ENCODE data around the gene ZDHHC11. TPM values are rescaled to one million over a fixed set of nuclear protein-coding genes. Genes with fewer than 3 reads are reported as not detected.

Gene ZDHHC11
- total RNA-seq, 1 donor from 2014 or later = 18.7 TPM

- peaks cover 78% of the 10 kb centered on the region for H3K36me3 ChIP-seq
- no peak overlapping the region for H3K4me3 ChIP-seq
- H3K27me3 ChIP-seq (ENCODE audit: low read depth) = no peaks in the 10 kb centered on the region
- intact Hi-C loops (cut with micrococcal nuclease) = no loop called here
- no peak for TF ChIP-seq CTCF (IDR thresholded peaks at IDR 0.05; ENCODE audit: borderline replicate concordance)
- H3K4me1 ChIP-seq = no peaks in the 10 kb centered on the region
- DNase-seq = no peak
- no peak overlapping the region for H3K27ac ChIP-seq (replicated peaks)
- H3K9me3 ChIP-seq (replicated peaks) = no peaks in the 10 kb centered on the region
These were observed 25.9 kb upstream of the ZDHHC11 start for GRCh38 chr5:876398-877365.

- H3K4me1 ChIP-seq = no peaks in the 10 kb centered on the region
- intact Hi-C loops (cut with micrococcal nuclease) = no loop called here
- H3K27ac ChIP-seq (replicated peaks) = no peak overlapping the region
- no peak for TF ChIP-seq CTCF (IDR thresholded peaks at IDR 0.05; ENCODE audit: borderline replicate concordance)
- no peaks in the 10 kb centered on the region for H3K27me3 ChIP-seq (ENCODE audit: low read depth)
- peaks cover 78% of the 10 kb centered on the region for H3K36me3 ChIP-seq
- DNase-seq = no peak
- H3K4me3 ChIP-seq = no peak overlapping the region
- H3K9me3 ChIP-seq (replicated peaks) = no peaks in the 10 kb centered on the region
These were observed 25.1 kb upstream of the ZDHHC11 start for GRCh38 chr5:875931-876330.

DNA sequence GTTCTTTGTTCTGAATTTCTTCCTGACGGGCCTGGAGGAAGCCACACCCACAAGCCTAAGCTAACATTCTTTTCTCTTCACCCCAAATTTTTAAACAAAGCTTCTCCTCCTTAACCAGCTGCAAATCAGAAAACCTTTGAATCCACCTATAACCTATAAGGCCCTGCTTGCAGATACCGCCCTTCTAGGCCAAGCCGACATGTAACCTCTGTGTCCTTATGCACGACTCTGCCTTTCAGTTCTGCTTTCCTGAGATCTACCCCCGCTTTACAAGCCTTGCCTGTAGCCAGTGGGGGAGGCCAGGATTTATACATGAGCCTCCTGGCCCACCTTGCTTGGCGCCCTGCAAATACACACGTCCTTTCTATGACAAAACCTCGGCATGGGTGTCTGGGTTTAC lies 22.5 kb upstream of the ZDHHC11 start:
- no peaks in the 10 kb centered on the region for H3K4me1 ChIP-seq
- peaks cover 97% of the 10 kb centered on the region for H3K36me3 ChIP-seq
- no peaks in the 10 kb centered on the region for H3K27me3 ChIP-seq (ENCODE audit: low read depth)
- no peak overlapping the region for H3K27ac ChIP-seq (replicated peaks)
- TF ChIP-seq CTCF (IDR thresholded peaks at IDR 0.05; ENCODE audit: borderline replicate concordance) = no peak
- H3K4me3 ChIP-seq = no peak overlapping the region
- H3K9me3 ChIP-seq (replicated peaks) = no peaks in the 10 kb centered on the region
- intact Hi-C loops (cut with micrococcal nuclease) = no loop called here
- DNase-seq = peak; percentile 10

DNA sequence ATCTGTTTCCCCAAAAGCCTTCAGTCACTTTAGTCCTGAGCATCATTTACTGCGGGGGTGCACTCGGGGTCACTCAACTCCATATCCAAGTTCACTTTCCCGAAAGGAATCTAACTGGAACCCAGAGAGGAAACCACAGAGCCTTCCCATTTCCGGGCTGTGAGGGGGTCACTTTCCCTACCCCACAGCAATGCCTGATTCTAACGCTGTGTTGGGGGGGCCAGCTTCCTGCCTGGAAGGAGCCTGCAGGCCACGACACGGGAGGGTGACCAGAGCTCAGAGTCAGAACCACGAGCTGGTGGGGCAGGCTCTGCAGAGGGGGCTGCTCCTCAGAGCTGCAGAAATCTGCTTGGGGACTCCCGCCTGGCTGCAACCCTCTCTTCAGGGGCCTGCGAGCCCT lies 21.5 kb upstream of the ZDHHC11 start:
- Histone ChIP-seq H3K27ac (replicated peaks) (no peak overlapping the region), H3K4me3 (no peak overlapping the region), H3K4me1 (no peaks in the 10 kb centered on the region), H3K36me3 (peaks cover 97% of the 10 kb centered on the region), H3K27me3 (ENCODE audit: low read depth) (no peaks in the 10 kb centered on the region), H3K9me3 (replicated peaks) (no peaks in the 10 kb centered on the region)
- no peak for TF ChIP-seq CTCF (IDR thresholded peaks at IDR 0.05; ENCODE audit: borderline replicate concordance)
- intact Hi-C loops (cut with micrococcal nuclease) = no loop called here
- peak; percentile 12 for DNase-seq

DNA sequence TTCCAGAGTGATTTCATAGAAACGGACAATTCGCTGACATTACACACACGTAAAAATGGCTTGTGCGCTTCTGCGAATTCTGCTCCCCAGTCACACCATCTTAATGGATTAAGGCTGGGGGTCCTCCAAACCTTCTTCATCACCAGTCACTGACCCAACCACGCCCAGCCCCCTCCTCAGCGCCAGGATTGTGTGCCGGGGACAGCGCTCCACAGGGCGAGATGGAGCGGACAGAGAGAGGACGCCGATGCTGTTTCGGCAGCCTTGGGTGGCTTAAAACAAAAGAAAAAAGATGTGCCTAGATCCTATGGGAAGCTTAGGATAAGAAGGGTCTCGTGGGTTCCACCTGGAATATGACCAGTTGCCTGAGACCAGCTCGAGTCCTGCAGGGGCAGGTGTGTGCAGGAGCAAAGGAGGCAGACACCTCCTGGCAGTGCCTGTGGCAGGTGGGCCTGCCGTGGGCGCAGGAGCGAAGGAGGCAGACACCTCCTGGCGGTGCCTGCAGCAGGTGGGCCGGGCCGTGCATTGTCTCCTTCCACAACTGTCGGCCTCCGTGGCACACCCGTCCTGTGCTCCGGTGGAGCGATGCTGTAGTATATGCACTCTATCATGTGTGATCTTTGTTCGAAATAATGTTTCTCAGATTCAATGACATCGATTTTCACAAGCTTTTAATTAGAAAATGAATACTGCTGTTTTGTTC lies 21.0 kb upstream of the ZDHHC11 start:
- TF ChIP-seq CTCF (IDR thresholded peaks at IDR 0.05; ENCODE audit: borderline replicate concordance) = no peak
- H3K4me3 ChIP-seq = no peak overlapping the region
- no peaks in the 10 kb centered on the region for H3K4me1 ChIP-seq
- H3K27ac ChIP-seq (replicated peaks) = no peak overlapping the region
- H3K27me3 ChIP-seq (ENCODE audit: low read depth) = no peaks in the 10 kb centered on the region
- intact Hi-C loops (cut with micrococcal nuclease) = no loop called here
- H3K9me3 ChIP-seq (replicated peaks) = no peaks in the 10 kb centered on the region
- H3K36me3 ChIP-seq = peaks cover 97% of the 10 kb centered on the region
- DNase-seq = peak; percentile 13
